Naive thymus-derived CD4-positive, alpha-beta T cell (primary cell): ENCODE results near the gene CACNA2D4. TPM values are rescaled to one million over a fixed set of nuclear protein-coding genes. Genes with fewer than 3 reads are reported as not detected.

ENCODE experiments used
- ATAC-seq: fragments of 150-1000 bp; cut with Tn5 transposase; 2 replicates; pipeline ENCODE4 v1.10.0; 2021; ENCODE audit warnings: mild to moderate bottlenecking, moderate library complexity
- CTCF ChIA-PET: fragments of 350-600 bp; sonication (Branson Sonifier 250); formaldehyde crosslinking; loops from one replicate; lab custom pipeline; 2021; ENCODE audit warnings: antibody characterized with exemption; lab: Charles Lee
- POLR2A ChIA-PET: fragments of 350-600 bp; sonication (Branson Sonifier 250); formaldehyde crosslinking; loops from one replicate; lab custom pipeline; 2021; ENCODE audit warnings: antibody characterized with exemption, inconsistent platforms; lab: Charles Lee
- DNase-seq, 9 donors: peaks; one replicate each; pipeline versions ENCODE4 v3.0.0 to v3.0.0-alpha.2; 2020 to 2022; ENCODE audit warnings: mixed read lengths in 1 of 9
- H3K27ac ChIP-seq: one replicate; pipeline ENCODE4 v1.7.0; 2013; ENCODE audit warnings: mild to moderate bottlenecking, low read depth, low read length, moderate library complexity
- H3K27me3 ChIP-seq, 2 donors: one replicate each; pipeline ENCODE4 v1.7.0; 2013; ENCODE audit warnings: low read length in 2 of 2, mild to moderate bottlenecking in 2 of 2, moderate library complexity in 2 of 2; ENCODE audit not compliant: control insufficient read depth in 2 of 2, insufficient read depth in 2 of 2
- H3K36me3 ChIP-seq, 3 experiments: 1 replicate in 2 of 3; 2 replicates in 1 of 3; pipeline ENCODE4 v1.7.0; 2013; ENCODE audit warnings: low read length in 3 of 3, mild to moderate bottlenecking in 3 of 3, moderate library complexity in 1 of 3; ENCODE audit not compliant: insufficient read depth in 3 of 3, control insufficient read depth in 2 of 3
- H3K4me1 ChIP-seq, 2 donors: one replicate each; pipeline ENCODE4 v1.7.0; 2013; ENCODE audit warnings: low read length in 2 of 2, mild to moderate bottlenecking in 2 of 2, moderate library complexity in 1 of 2; ENCODE audit not compliant: control insufficient read depth in 2 of 2, insufficient read depth in 2 of 2
- H3K4me3 ChIP-seq: 2 replicates; pipeline ENCODE4 v1.7.0; 2013; ENCODE audit warnings: mild to moderate bottlenecking, low read length
- H3K9me3 ChIP-seq, 3 experiments: 1 replicate in 2 of 3; 2 replicates in 1 of 3; pipeline ENCODE4 v1.7.0; 2013; ENCODE audit warnings: low read length in 3 of 3; ENCODE audit not compliant: control insufficient read depth in 2 of 3
- H3K27ac Mint-ChIP-seq, 9 donors: one replicate each; pipeline ENCODE4 v1.8.0; 2020 to 2022; ENCODE audit warnings: mixed read lengths in 9 of 9, mild to moderate bottlenecking in 8 of 9, moderate library complexity in 5 of 9, inconsistent platforms in 2 of 9
- H3K27me3 Mint-ChIP-seq, 5 donors: one replicate each; pipeline ENCODE4 v1.8.0; 2021 to 2022; ENCODE audit warnings: mixed read lengths in 5 of 5, mild to moderate bottlenecking in 1 of 5
- H3K36me3 Mint-ChIP-seq, 5 donors: one replicate each; pipeline ENCODE4 v1.8.0; 2020 to 2022; ENCODE audit warnings: mixed read lengths in 5 of 5, mild to moderate bottlenecking in 3 of 5, inconsistent platforms in 1 of 5
- H3K4me1 Mint-ChIP-seq, 7 donors: one replicate each; pipeline ENCODE4 v1.8.0; 2020 to 2022; ENCODE audit warnings: mixed read lengths in 7 of 7, mild to moderate bottlenecking in 3 of 7, inconsistent platforms in 1 of 7
- H3K4me3 Mint-ChIP-seq, 10 donors: one replicate each; pipeline ENCODE4 v1.8.0; 2020 to 2022; ENCODE audit warnings: mild to moderate bottlenecking in 10 of 10, mixed read lengths in 10 of 10, moderate library complexity in 6 of 10, inconsistent platforms in 2 of 10
- H3K9me3 Mint-ChIP-seq, 11 donors: one replicate each; pipeline ENCODE4 v1.8.0; 2020 to 2022; ENCODE audit warnings: mixed read lengths in 11 of 11, mild to moderate bottlenecking in 4 of 11, inconsistent platforms in 1 of 11, moderate library complexity in 1 of 11
- intact Hi-C, 2 donors: fragments of 100-400 bp; cut with micrococcal nuclease; formaldehyde crosslinking; loops; one replicate each; pipeline ENCODE4 v1.15.1; 2023
- polyA plus RNA-seq, 2 donors: library from polyadenylated mRNA; unstranded; fragments of 300-500 nt; fragmentation: Illumina TruSeq; gene quantifications; one replicate each; pipeline ENCODE4 v1.2.3, GENCODE V29; 2021
- total RNA-seq, 6 experiments: library from RNA in 5 of 6; stranded (reverse) in 5 of 6; gene quantifications; 1 replicate in 5 of 6; 2 replicates in 1 of 6; pipeline ENCODE4 v1.2.3 and lab custom pipeline; 2021 to 2026

Gene CACNA2D4
- total RNA-seq (10 to 100 TPM in 3 of 5 experiments, 1 to 10 TPM in 2; 9.0 to 23.4 (median 10.1) TPM), polyA plus RNA-seq (1 to 10 TPM; 4.9 to 5.7 TPM), total RNA-seq (lab: John Stamatoyannopoulos, UW) (11.2 reads per million, percentile 38 among the genes with 10 or more reads in this experiment)

- CTCF ChIA-PET, result interaction anchor here (1.0 to 1.2 kb wide), 2 partner anchors 21 to 22 kb away, joined by 3 to 5 read pairs; no protein-coding TSS in a partner anchor
- H3K27ac ChIP-seq, result no peak within 1 kb of the TSS
- intact Hi-C loops, result no loop called here
These were observed at the start of gene CACNA2D4 for GRCh38 chr12:1918081-1918883. TSS of gene CACNA2D4 (minus strand) at chr12:1918652. CDS start at chr12:1918473, 179 bp downstream.

DNA sequence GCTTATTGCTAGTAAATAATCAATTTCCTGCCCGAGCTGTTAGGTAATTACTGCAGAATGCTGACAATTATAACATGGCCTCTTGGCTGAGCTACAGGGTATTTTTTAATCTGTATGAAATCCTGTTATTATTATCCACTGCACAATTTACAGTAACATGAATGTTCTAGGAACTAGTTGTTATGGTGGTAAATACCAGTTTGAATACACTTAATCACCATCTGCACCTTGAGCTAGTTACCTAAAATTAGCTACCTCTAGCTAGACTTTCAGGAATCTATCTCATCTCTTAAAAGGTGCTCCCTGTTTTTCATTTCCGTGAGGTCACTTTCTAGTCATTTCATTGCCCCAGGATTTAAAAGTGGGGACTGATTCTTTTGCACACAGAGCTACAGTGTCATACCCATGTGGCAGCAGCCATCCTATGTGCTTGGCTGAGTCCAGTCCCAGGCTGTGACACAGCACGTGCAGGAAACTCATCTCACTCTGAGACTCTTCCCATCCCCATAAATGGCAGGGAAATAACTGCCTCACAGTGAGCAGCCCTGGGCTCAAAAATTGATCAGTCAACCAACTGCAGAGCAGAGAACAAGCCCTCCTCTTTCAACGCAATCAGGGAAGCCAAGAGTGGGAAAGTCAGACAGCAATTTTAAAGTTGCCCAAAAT is 48.2 kb upstream of the CACNA2D4 start:
- no peaks in the 10 kb centered on the region for H3K4me1 ChIP-seq
- no peaks in the 10 kb centered on the region for H3K9me3 ChIP-seq
- H3K27me3 ChIP-seq, result no peaks in the 10 kb centered on the region
- no peak overlapping the region for H3K4me3 ChIP-seq
- ChIA-PET CTCF (no interaction called here), POLR2A (no interaction called here)
- peaks cover 8 to 20% (median 9%) of the 10 kb centered on the region in 3 experiments for H3K36me3 ChIP-seq
- Mint-ChIP-seq H3K9me3 (no peaks in the 10 kb centered on the region), H3K4me1 (peaks cover 0 to 8% (median 5%) of the 10 kb centered on the region in 7 donors), H3K27me3 (no peaks in the 10 kb centered on the region), H3K4me3 (no peak overlapping the region), H3K27ac (no peak overlapping the region), H3K36me3 (peaks cover 7 to 46% (median 23%) of the 10 kb centered on the region in 5 donors)
- DNase-seq (no peak), ATAC-seq (no peak)
- no peak overlapping the region for H3K27ac ChIP-seq
- intact Hi-C loops, result no loop called here

More at GRCh38 chr12:1918081-1918883, at the start of gene CACNA2D4:
- peaks cover 0 to 7% (median 0%) of the 10 kb centered on the region in 5 donors for H3K36me3 Mint-ChIP-seq
- ATAC-seq (no peak), DNase-seq (no peak)
- H3K27ac Mint-ChIP-seq, result peak within 1 kb of the TSS in 3 of 9 donors; percentile 28 to 84 (median 78)
- H3K27me3 Mint-ChIP-seq, result peaks cover 0 to 29% (median 4%) of the 10 kb centered on the region in 5 donors
- POLR2A ChIA-PET, result interaction anchor here (0.6 to 1.3 kb wide), 4 partner anchors 36 to 123 kb away, joined by 3 to 4 read pairs (median 3); no protein-coding TSS in a partner anchor
- Histone ChIP-seq H3K4me1 (peaks cover 11 to 23% of the 10 kb centered on the region in 2 donors), H3K36me3 (no peaks in the 10 kb centered on the region), H3K4me3 (no peak within 1 kb of the TSS), H3K9me3 (no peaks in the 10 kb centered on the region), H3K27me3 (no peaks in the 10 kb centered on the region)
- H3K9me3 Mint-ChIP-seq, result no peaks in the 10 kb centered on the region
- peaks cover 18 to 43% (median 33%) of the 10 kb centered on the region in 7 donors for H3K4me1 Mint-ChIP-seq
- H3K4me3 Mint-ChIP-seq, result peak within 1 kb of the TSS in 7 of 10 donors; percentile 23 to 53 (median 33)

- Mint-ChIP-seq H3K4me3 (no peak overlapping the region), H3K4me1 (peaks cover 0 to 6% (median 0%) of the 10 kb centered on the region in 7 donors), H3K27ac (no peak overlapping the region), H3K9me3 (no peaks in the 10 kb centered on the region), H3K36me3 (peaks cover 7 to 54% (median 30%) of the 10 kb centered on the region in 5 donors), H3K27me3 (no peaks in the 10 kb centered on the region)
- no peak overlapping the region for H3K4me3 ChIP-seq
- no peaks in the 10 kb centered on the region for H3K4me1 ChIP-seq
- ChIA-PET POLR2A (interaction anchor here (0.6 kb wide), 1 partner anchor 792 kb away, joined by 3 read pairs; no protein-coding TSS in a partner anchor), CTCF (no interaction called here)
- DNase-seq (no peak), ATAC-seq (no peak)
- H3K27ac ChIP-seq, result no peak overlapping the region
- intact Hi-C loops, result no loop called here
- no peaks in the 10 kb centered on the region for H3K27me3 ChIP-seq
- H3K9me3 ChIP-seq, result no peaks in the 10 kb centered on the region
- peaks cover 8 to 23% (median 9%) of the 10 kb centered on the region in 3 experiments for H3K36me3 ChIP-seq
These were observed 47.5 kb upstream of the CACNA2D4 start for GRCh38 chr12:1965916-1966315.

DNA sequence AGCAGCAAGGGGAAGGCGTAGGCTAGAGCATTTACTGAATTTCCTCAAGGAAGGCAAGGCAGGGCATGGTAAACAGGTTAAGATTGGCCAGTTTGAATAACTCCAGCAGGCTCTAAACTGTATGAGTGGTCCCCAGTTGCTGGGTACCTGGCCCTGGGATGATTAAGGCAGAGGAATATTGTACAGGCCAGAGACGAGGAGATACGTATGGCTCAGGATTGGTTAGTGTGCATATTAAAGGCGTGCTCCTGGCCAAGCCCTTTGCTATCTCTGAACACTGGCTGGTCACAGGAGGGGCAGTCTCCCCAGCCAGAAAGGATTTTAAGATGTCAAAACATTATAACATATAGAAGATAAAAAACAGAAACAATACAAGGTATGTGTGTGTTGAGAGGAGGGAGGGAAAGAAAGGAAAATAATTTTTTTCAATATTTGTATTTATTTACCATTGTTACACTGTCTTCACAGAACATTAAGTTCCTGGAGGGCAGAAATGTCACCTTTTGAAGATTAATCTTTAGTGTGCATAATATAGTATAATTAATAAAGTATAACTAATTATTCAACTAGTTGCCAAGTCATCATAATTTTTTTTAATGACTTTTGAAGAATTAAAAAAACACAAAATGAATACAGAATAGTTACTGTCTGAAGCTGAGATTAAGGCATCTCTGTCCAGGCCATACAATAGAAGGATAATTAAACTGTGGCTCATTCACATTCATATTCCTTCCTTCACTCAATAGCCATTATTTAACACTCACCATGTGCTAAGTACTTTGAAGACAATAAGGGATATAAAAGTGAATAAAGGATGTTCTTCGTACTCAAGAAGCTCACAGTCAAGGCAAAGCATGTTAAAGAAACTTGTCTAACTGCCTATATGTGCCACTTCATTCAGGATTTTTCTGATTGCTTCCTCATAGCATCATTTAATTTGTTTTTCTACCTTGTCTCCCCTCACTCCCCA is 43.9 kb upstream of the CACNA2D4 start:
- Histone ChIP-seq H3K27me3 (no peaks in the 10 kb centered on the region), H3K4me3 (no peak overlapping the region), H3K4me1 (no peaks in the 10 kb centered on the region), H3K27ac (no peak overlapping the region), H3K9me3 (no peaks in the 10 kb centered on the region), H3K36me3 (peaks cover 8 to 24% (median 9%) of the 10 kb centered on the region in 3 experiments)
- POLR2A ChIA-PET, result no interaction called here
- CTCF ChIA-PET, result interaction anchor here (0.6 kb wide), 1 partner anchor 39 kb away, joined by 3 read pairs; no protein-coding TSS in a partner anchor
- peaks cover 12 to 73% (median 39%) of the 10 kb centered on the region in 5 donors for H3K36me3 Mint-ChIP-seq
- no peak overlapping the region for H3K4me3 Mint-ChIP-seq
- no peak for ATAC-seq
- H3K4me1 Mint-ChIP-seq, result peaks cover 0 to 5% (median 0%) of the 10 kb centered on the region in 7 donors
- H3K9me3 Mint-ChIP-seq, result peaks cover 0 to 2% (median 0%) of the 10 kb centered on the region in 11 donors
- intact Hi-C loops, result no loop called here
- H3K27ac Mint-ChIP-seq, result peak overlapping the region in 4 of 9 donors; percentile 2 to 62 (median 49)
- no peak for DNase-seq
- no peaks in the 10 kb centered on the region for H3K27me3 Mint-ChIP-seq

DNA sequence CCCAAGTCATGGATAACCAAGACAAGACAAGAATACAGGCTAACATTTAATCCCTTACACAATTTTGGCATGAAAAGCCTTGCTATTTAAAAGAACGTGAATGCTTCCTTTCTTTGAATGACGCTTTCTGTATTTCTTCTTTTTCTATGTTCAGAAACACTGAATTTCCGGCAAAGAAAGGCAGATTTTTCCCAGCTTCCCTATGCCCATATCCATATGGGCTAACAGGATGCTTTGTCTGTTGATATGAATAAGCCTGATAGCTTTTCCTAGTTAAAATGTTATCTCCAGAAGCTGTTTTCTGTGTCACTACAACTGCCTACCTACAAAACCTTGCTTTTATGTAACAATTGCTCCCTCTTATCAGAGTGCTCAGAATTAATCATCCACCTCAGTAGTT is 38.3 kb upstream of the CACNA2D4 start:
- Mint-ChIP-seq H3K27me3 (no peaks in the 10 kb centered on the region), H3K9me3 (peaks cover 0 to 2% (median 0%) of the 10 kb centered on the region in 11 donors), H3K36me3 (peaks cover 8 to 50% (median 21%) of the 10 kb centered on the region in 5 donors), H3K27ac (peak overlapping the region in 1 of 9 donors; percentile 10), H3K4me1 (peaks cover 0 to 4% (median 0%) of the 10 kb centered on the region in 7 donors), H3K4me3 (no peak overlapping the region)
- no peak for DNase-seq
- Histone ChIP-seq H3K36me3 (peaks cover 8 to 33% (median 10%) of the 10 kb centered on the region in 3 experiments), H3K4me1 (no peaks in the 10 kb centered on the region), H3K27me3 (no peaks in the 10 kb centered on the region), H3K9me3 (no peaks in the 10 kb centered on the region), H3K27ac (no peak overlapping the region), H3K4me3 (no peak overlapping the region)
- ATAC-seq, result no peak
- ChIA-PET POLR2A (interaction anchor here (0.7 to 1.3 kb wide), 2 partner anchors 38 to 165 kb away, joined by 3 read pairs; partner anchors contain the start of gene CACNA2D4), CTCF (no interaction called here)
- intact Hi-C loops, result no loop called here
